NT2/D1 (cell line): ENCODE measurements around the gene GRIN1.

Experiments
- YY1 ChIP-seq: IDR thresholded peaks from 2 replicates; pipeline ENCODE4 v1.6.1; 2011; ENCODE audit not compliant: insufficient read length, insufficient read depth
- ZNF274 ChIP-seq: IDR thresholded peaks from 2 replicates; pipeline ENCODE4 v1.6.1; 2011; ENCODE audit warnings: mild to moderate bottlenecking, low read depth, low read length

DNA sequence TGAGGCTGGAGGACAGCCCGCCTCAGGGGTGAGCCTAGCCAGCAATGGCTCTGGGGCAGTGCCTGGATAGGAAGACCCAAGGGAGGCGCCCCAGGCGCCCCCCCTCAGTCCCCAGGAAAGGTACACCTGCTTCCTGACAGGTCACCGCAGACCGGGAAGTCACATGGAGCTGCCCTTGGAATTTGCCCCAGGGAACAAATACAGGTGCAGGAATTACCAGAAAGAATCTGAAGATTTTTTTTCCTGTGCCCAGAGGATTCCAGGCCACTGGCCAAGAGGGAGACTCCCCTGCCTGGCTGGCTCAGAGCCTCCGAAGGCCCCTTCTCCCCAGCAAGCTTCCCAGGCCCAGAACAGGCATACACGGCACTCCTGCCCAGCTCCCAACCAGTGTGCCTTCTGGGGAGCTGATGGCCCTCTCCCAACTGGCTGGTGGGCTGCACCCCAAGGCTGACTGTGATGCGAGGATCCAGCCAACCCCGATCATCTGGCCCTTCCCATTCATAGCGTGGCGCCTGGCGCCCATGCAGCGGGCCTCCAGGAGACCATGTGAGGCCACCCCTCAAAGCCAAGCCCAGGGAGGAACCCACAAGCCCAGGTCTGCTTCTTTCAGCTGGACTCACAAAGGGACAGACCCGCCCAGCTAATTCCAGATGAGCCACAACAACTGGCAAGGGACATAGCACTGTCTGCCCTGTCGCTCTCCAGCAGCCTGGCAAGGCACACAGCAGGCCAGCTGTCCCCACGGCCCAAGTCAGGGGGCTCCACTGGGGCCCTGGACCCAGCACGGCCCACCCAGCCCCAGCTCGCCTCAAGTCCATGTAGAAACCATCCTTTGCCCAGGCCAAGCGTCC, 59.3 kb downstream of the GRIN1 start:
- no peak for TF ChIP-seq ZNF274
- no peak for TF ChIP-seq YY1
